HEK293T (cell line): ENCODE measurements around the gene ARHGAP26.

Source experiments
- CTCF ChIA-PET: fragments of 350-600 bp; formaldehyde crosslinking; extraction: SDS; loops from one replicate; lab custom pipeline; 2021; ENCODE audit warnings: antibody characterized with exemption, inconsistent platforms; lab: Yijun Ruan, JAX
- POLR2A ChIA-PET: fragments of 350-600 bp; formaldehyde crosslinking; extraction: SDS; loops from one replicate; lab custom pipeline; 2020; ENCODE audit warnings: antibody characterized with exemption, inconsistent platforms; lab: Yijun Ruan, JAX
- DNase-seq: peaks from one replicate; pipeline ENCODE4 v3.0.0; 2012; ENCODE audit warnings: mixed read lengths; ENCODE audit errors: extremely low spot score
- ARNT ChIP-seq: fragments of 450-650 bp; IDR thresholded peaks from 2 replicates; pipeline ENCODE4 v1.6.1; 2017; ENCODE audit warnings: mild to moderate bottlenecking
- BHLHE40 ChIP-seq: fragments of 450-650 bp; IDR thresholded peaks from 2 replicates; pipeline ENCODE4 v1.6.1; 2016; ENCODE audit warnings: mild to moderate bottlenecking, moderate library complexity, borderline replicate concordance
- CTBP1 ChIP-seq: fragments of 450-650 bp; IDR thresholded peaks from 2 replicates; pipeline ENCODE4 v1.6.1; 2016; ENCODE audit warnings: borderline replicate concordance
- ELF4 ChIP-seq: fragments of 450-650 bp; IDR thresholded peaks from 2 replicates; pipeline ENCODE4 v1.6.1; 2017; ENCODE audit warnings: antibody characterized with exemption
- FOXA1 ChIP-seq: fragments of 450-650 bp; IDR thresholded peaks from 2 replicates; pipeline ENCODE4 v1.6.1; 2016; ENCODE audit warnings: mild to moderate bottlenecking
- FOXK2 ChIP-seq: fragments of 450-650 bp; IDR thresholded peaks from 2 replicates; pipeline ENCODE4 v1.6.1; 2016; ENCODE audit warnings: mild to moderate bottlenecking
- FOXM1 ChIP-seq: fragments of 450-650 bp; IDR thresholded peaks from 2 replicates; pipeline ENCODE4 v1.6.1; 2017; ENCODE audit warnings: mild to moderate bottlenecking, borderline replicate concordance
- HDGF ChIP-seq: fragments of 450-650 bp; IDR thresholded peaks from 2 replicates; pipeline ENCODE4 v1.6.1; 2017; ENCODE audit warnings: antibody characterized with exemption, borderline replicate concordance
- L3MBTL2 ChIP-seq: fragments of 450-650 bp; conservative IDR thresholded peaks from 2 replicates; pipeline ENCODE4 v1.6.1; 2016; ENCODE audit warnings: mild to moderate bottlenecking
- LEF1 ChIP-seq: fragments of 450-650 bp; IDR thresholded peaks from 2 replicates; pipeline ENCODE4 v1.6.1; 2017; ENCODE audit warnings: mild to moderate bottlenecking, borderline replicate concordance
- NFRKB ChIP-seq: fragments of 450-650 bp; IDR thresholded peaks from 2 replicates; pipeline ENCODE4 v1.6.1; 2016; ENCODE audit warnings: mild to moderate bottlenecking, moderate library complexity
- PKNOX1 ChIP-seq: fragments of 450-650 bp; IDR thresholded peaks from 2 replicates; pipeline ENCODE4 v1.6.1; 2016
- SP1 ChIP-seq: fragments of 450-650 bp; IDR thresholded peaks from 2 replicates; pipeline ENCODE4 v1.6.1; 2017
- SUZ12 ChIP-seq: fragments of 450-650 bp; IDR thresholded peaks from 2 replicates; pipeline ENCODE4 v1.6.1; 2016; ENCODE audit warnings: mild to moderate bottlenecking
- TARDBP ChIP-seq: fragments of 450-650 bp; IDR thresholded peaks from 2 replicates; pipeline ENCODE4 v1.6.1; 2016
- ZNF384 ChIP-seq: fragments of 450-650 bp; IDR thresholded peaks from 2 replicates; pipeline ENCODE4 v1.6.1; 2016

ARHGAP26 gene

GRCh38 chr5:142973932-142974331 is 203.8 kb downstream of the ARHGAP26 start:
- TF ChIP-seq NFRKB, result no peak
- no peak for TF ChIP-seq ZNF384
- TF ChIP-seq ARNT, result no peak
- DNase-seq, result no peak
- ChIA-PET CTCF (no interaction called here), POLR2A (no interaction called here)

- ChIA-PET POLR2A (no interaction called here), CTCF (interaction anchor here (0.5 kb wide), 1 partner anchor 59 kb away, joined by 4 read pairs; no protein-coding TSS in a partner anchor)
- TF ChIP-seq ZNF384 (no peak), HDGF (no peak), FOXA1 (no peak), LEF1 (no peak), FOXK2 (no peak), NFRKB (no peak), FOXM1 (no peak), TARDBP (no peak), CTBP1 (no peak), BHLHE40 (no peak), PKNOX1 (no peak), L3MBTL2 (no peak), ARNT (no peak), SP1 (no peak), ELF4 (no peak), SUZ12 (no peak)
- DNase-seq, result no peak
Measured at GRCh38 chr5:142974409-142974808, 204.2 kb downstream of the ARHGAP26 start.

GRCh38 chr5:142976861-142977260 is 206.7 kb downstream of the ARHGAP26 start:
- ChIA-PET POLR2A (no interaction called here), CTCF (no interaction called here)

GRCh38 chr5:142977363-142978051 is 207.3 kb downstream of the ARHGAP26 start:
- CTCF ChIA-PET, result no interaction called here
- POLR2A ChIA-PET, result no interaction called here
- TF ChIP-seq FOXA1 (no peak), CTBP1 (no peak), ARNT (no peak), NFRKB (no peak), BHLHE40 (no peak)
- no peak for DNase-seq

More at GRCh38 chr5:142976861-142977260, 206.7 kb downstream of the ARHGAP26 start:
- no peak for DNase-seq
- TF ChIP-seq TARDBP, result no peak
- TF ChIP-seq NFRKB, result no peak
- TF ChIP-seq FOXA1, result no peak
- TF ChIP-seq ZNF384, result no peak
- TF ChIP-seq BHLHE40, result no peak
- no peak for TF ChIP-seq LEF1
- no peak for TF ChIP-seq ARNT

GRCh38 chr5:142978252-142978651 is 208.1 kb downstream of the ARHGAP26 start:
- CTCF ChIA-PET, result interaction anchor here (0.7 kb wide), 1 partner anchor 254 kb away, joined by 3 read pairs; no protein-coding TSS in a partner anchor
- POLR2A ChIA-PET, result no interaction called here
- TF ChIP-seq FOXM1 (no peak), ELF4 (no peak), BHLHE40 (no peak), PKNOX1 (no peak), ARNT (no peak), TARDBP (no peak), FOXA1 (no peak), NFRKB (no peak), SP1 (no peak), ZNF384 (no peak), SUZ12 (no peak), HDGF (no peak), L3MBTL2 (no peak), LEF1 (no peak)
- no peak for DNase-seq

GRCh38 chr5:142978726-142979125 is 208.5 kb downstream of the ARHGAP26 start:
- ChIA-PET POLR2A (no interaction called here), CTCF (interaction anchor here (0.7 kb wide), 1 partner anchor 255 kb away, joined by 3 read pairs; no protein-coding TSS in a partner anchor)
- no peak for DNase-seq
- TF ChIP-seq BHLHE40 (no peak), FOXM1 (no peak), ZNF384 (no peak), PKNOX1 (no peak), FOXA1 (no peak), TARDBP (no peak), HDGF (no peak), FOXK2 (no peak), SP1 (no peak), L3MBTL2 (no peak), ELF4 (no peak), SUZ12 (no peak), LEF1 (no peak), NFRKB (no peak), CTBP1 (no peak), ARNT (no peak)
